Activated T-cell treated with anti-CD3 and anti-CD28 coated beads for 4 hours (primary cell): ENCODE results near the gene CSNK1A1L.

ENCODE experiments used
- DNase-seq: peaks from one replicate; pipeline ENCODE4 v3.0.0-alpha.2; 2020

CSNK1A1L gene

GRCh38 chr13:37105251-37105714 lies at the start of gene CSNK1A1L:
CSNK1A1L (minus strand) TSS chr13:37105664; CDS start chr13:37105256, 408 bp downstream.
- no peak for DNase-seq

- DNase-seq, result no peak
Observed at GRCh38 chr13:37149380-37149779, 43.9 kb upstream of the CSNK1A1L start.

GRCh38 chr13:37148501-37148900 lies 43.0 kb upstream of the CSNK1A1L start:
- no peak for DNase-seq

- no peak for DNase-seq
Observed at GRCh38 chr13:37144661-37145060, 39.2 kb upstream of the CSNK1A1L start.

GRCh38 chr13:37143911-37144310 lies 38.4 kb upstream of the CSNK1A1L start:
- DNase-seq, result no peak

GRCh38 chr13:37142877-37143276 lies 37.4 kb upstream of the CSNK1A1L start:
- DNase-seq, result no peak

GRCh38 chr13:37141011-37141410 lies 35.5 kb upstream of the CSNK1A1L start:
- DNase-seq, result no peak

- DNase-seq, result no peak
Observed at GRCh38 chr13:37139356-37139755, 33.9 kb upstream of the CSNK1A1L start.

GRCh38 chr13:37138926-37139325 lies 33.5 kb upstream of the CSNK1A1L start:
- DNase-seq, result no peak

GRCh38 chr13:37138169-37138568 lies 32.7 kb upstream of the CSNK1A1L start:
- DNase-seq, result no peak

- no peak for DNase-seq
Observed at GRCh38 chr13:37136633-37137032, 31.2 kb upstream of the CSNK1A1L start.

- DNase-seq, result no peak
Observed at GRCh38 chr13:37136187-37136586, 30.7 kb upstream of the CSNK1A1L start.

- DNase-seq, result no peak
Observed at GRCh38 chr13:37134411-37135041, 29.1 kb upstream of the CSNK1A1L start.

GRCh38 chr13:37132211-37132610 lies 26.7 kb upstream of the CSNK1A1L start:
- no peak for DNase-seq

- no peak for DNase-seq
Observed at GRCh38 chr13:37131092-37131491, 25.6 kb upstream of the CSNK1A1L start.

GRCh38 chr13:37129866-37130265 lies 24.4 kb upstream of the CSNK1A1L start:
- no peak for DNase-seq

- no peak for DNase-seq
Observed at GRCh38 chr13:37127691-37128241, 22.3 kb upstream of the CSNK1A1L start.

- DNase-seq, result no peak
Observed at GRCh38 chr13:37123337-37123736, 17.9 kb upstream of the CSNK1A1L start.

- DNase-seq, result no peak
Observed at GRCh38 chr13:37118016-37118415, 12.6 kb upstream of the CSNK1A1L start.

- DNase-seq, result no peak
Observed at GRCh38 chr13:37114250-37114649, 8.8 kb upstream of the CSNK1A1L start.

GRCh38 chr13:37113534-37113933 lies 8.1 kb upstream of the CSNK1A1L start:
- no peak for DNase-seq

- no peak for DNase-seq
Observed at GRCh38 chr13:37109051-37109678, 3.7 kb upstream of the CSNK1A1L start.

- no peak for DNase-seq
Observed at GRCh38 chr13:37107868-37108267, 2.4 kb upstream of the CSNK1A1L start.

GRCh38 chr13:37107456-37107855 lies 2.0 kb upstream of the CSNK1A1L start:
- DNase-seq, result no peak
